ENCODE data around the gene FMO3.

The FMO3 gene

DNA sequence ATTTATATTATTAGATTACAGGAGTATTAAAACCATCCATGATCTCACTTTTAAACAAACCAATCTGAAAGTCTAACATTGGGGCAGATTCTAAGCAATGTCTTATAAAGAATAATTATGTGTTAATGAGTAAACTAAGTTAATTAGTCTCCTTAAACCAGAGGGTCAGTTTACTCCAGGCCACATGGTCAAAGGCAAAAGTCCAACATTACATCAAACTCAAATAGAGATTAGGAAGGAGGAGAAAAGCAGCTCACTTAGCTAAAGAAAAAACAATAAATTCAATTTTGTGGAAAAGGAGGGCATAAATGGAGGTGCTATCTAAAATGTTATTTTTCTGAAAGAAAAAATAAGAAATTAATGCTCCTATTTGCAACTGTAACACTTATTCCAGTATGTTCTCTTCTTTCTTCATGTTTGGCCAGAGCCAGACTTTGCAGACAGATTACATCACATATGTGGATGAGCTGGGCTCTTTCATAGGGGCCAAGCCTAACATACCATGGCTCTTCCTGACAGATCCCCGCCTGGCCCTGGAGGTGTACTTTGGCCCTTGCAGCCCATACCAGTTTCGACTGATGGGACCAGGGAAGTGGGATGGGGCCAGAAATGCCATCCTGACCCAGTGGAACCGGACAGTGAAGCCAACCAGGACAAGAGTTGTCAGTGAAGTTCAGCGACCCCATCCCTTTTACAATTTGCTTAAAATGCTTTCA, 70.1 kb downstream of the FMO3 start:
- FAIRE-seq (no peak), DNase-seq (ENCODE audit: insufficient read length) (no peak)
- TF ChIP-seq POLR2A (IDR thresholded peaks at IDR 0.05; ENCODE audit: low read depth, low read length) (no peak), POLR2AphosphoS5 (IDR thresholded peaks at IDR 0.05; ENCODE audit: low read depth, low read length) (no peak), TAF1 (IDR thresholded peaks at IDR 0.05; ENCODE audit: borderline replicate concordance, low read depth, low read length) (no peak)

DNA sequence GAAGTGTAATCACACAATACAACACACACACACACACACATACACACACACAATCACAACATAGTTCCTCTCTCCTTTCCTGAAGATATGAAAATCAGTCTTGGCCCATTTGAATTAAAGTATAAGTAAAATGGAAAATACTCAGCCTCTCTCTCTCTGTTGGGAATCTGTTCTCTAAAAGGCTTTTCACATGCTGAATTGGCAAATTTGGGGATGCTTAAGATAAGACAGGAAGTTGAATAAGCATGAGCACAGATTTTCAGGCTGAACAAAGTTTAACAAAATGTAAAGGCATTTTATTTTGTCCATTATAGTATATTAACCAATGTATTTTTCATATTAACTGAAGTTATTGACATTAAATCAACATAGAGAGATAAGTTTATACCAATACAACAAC, 70.7 kb downstream of the FMO3 start:
- DNase-seq (ENCODE audit: insufficient read length): no peak
- no peak for TF ChIP-seq TAF1 (IDR thresholded peaks at IDR 0.05; ENCODE audit: borderline replicate concordance, low read depth, low read length)
- TF ChIP-seq POLR2A (IDR thresholded peaks at IDR 0.05; ENCODE audit: low read depth, low read length): no peak
- no peak for TF ChIP-seq POLR2AphosphoS5 (IDR thresholded peaks at IDR 0.05; ENCODE audit: low read depth, low read length)
- FAIRE-seq: no peak

DNA sequence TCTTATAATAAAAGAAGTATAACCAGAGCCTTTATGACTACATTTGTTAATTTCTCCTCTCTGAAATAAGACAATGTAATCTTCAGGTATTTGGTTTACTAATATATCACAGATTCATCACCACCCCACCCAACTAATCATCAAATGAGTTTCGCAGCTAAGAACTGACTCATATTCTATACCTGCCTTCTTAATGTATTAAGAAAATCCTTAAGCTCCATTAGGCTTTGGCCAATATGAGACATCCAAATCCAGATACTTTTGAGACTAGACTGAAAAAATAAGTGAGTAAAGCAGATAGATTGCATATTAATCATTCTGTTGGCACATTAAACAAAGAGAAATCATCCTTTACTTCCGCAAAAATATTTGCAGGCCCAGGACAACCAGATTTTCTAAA, 75.7 kb downstream of the FMO3 start:
- no peak for DNase-seq (ENCODE audit: insufficient read length)
- FAIRE-seq: no peak
- no peak for TF ChIP-seq POLR2A (IDR thresholded peaks at IDR 0.05; ENCODE audit: low read depth, low read length)
- TF ChIP-seq TAF1 (IDR thresholded peaks at IDR 0.05; ENCODE audit: borderline replicate concordance, low read depth, low read length): no peak
- TF ChIP-seq POLR2AphosphoS5 (IDR thresholded peaks at IDR 0.05; ENCODE audit: low read depth, low read length): no peak

Data from GM12892 (cell line).